GM21825 (cell line): ENCODE results near the gene SLC25A51.

Source experiments
- ATAC-seq: cut with Tn5 transposase; IDR thresholded peaks from one replicate; pipeline ENCODE4 v1.9.1; 2021; ENCODE audit warnings: mild to moderate bottlenecking, moderate library complexity; ENCODE audit not compliant: unreplicated experiment

SLC25A51 gene

DNA sequence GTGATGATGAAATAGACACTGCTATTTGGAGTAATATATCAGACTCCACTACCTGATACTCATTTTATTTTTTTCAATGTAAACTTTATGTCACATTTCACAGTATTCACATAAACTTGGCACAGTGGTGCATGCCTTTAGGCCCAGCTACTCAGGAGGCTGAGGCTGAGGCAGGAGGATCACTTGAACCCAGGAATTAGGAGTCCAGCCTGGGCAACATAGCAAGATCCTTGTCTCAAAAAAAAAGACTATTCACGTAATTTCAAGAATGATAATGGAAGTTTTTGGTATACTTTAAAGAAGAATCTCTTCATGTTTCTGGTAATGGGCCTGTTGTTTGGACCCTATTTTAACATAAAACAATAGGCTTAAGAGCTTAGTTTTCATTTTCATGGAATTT is 47.4 kb downstream of the SLC25A51 start:
- no peak for ATAC-seq

DNA sequence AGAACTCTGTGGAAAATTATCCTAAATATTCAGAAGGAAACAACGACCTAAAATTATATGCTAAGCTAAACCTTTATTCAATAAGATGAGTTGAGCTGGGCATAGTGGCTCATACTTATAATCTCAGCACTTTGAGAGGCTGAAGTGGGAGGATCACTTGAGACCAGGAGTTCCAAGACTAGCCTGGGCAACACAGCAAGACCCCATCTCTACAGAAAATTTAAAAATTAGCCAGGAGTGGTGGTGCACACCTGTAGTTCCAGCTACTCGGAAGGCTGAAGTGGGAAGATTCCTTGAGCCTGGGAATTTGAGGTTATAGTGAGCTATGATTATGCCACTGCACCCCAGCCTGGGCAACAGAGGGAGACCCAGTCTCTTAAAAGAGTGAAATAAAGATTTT is 51.7 kb downstream of the SLC25A51 start:
- ATAC-seq: no peak

DNA sequence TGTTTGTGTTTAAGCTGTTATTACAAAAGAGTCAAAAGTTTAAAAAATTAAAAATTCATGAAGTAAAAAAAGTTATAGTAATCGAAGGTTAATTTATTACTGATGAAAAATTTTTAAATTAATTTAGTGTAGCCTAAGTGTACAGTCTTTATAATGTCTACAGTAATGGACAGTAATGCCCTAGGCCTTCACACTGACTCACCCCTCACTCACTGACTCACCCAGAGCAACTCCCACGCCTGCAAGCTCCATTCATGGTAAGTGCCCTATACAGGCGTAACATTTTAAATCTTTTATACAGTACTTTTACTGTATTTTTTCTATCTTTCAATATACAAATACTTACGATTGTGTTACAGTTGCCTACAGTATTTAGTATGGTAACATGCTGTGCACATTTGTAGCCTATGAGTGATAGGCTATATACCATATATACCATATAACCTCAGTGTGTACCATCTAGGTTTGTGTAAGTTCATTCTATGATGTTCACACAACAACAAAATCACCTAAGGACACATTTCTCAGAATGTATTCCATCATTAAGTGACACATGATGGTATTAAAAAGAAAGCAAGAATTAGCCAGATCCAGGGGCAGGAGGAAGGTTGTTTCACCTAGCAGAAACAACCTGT is 63.2 kb downstream of the SLC25A51 start:
- ATAC-seq: no peak

DNA sequence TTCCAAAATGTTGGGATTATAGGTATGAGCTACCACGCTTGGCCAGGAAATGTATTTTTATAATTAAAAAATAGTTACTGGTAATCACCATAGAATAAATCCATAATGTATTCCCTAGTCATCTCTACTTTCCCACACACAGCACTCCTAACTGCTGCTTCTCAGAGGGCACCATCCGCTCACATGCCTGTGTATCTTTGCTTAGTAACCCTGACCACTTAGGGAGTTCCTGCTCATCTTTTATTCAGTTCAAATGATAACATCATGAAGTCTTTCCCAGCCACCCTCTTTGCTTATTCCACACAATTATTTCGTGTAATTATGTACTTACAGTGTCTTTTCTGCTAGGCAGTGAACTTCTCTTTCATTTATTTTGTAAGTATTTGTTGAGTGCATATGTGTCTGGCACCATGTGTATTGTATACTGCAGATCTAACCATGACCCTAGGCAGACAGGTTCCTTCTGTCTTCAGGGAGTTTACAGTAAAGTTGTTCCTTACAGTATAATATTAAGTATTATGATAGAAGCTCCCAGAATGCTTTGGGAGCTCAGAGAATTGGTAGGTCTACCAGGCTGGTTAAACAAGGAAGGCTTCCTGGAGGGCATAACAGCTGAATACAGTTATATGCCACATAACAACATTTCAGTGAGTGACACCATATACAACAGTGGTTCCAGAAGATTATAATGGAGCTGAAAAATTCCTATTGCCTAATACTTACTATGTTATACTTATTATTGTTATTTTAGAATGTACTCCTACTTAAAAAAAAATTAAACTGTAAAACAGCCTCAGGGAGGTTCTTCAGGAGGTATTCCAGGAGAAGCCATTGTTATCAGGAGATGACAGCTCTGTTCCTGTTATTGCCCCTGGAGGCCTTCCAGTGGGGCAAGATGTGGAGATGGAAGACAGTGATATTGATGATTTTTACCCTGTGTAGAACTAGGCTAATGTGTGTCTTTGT is 64.1 kb downstream of the SLC25A51 start:
- ATAC-seq: no peak
